ENCODE results near the gene LYPLAL1. TPM values are rescaled to one million over a fixed set of nuclear protein-coding genes. Genes with fewer than 3 reads are reported as not detected.

The LYPLAL1 gene
- total and polyA plus RNA-seq, 2 of the 13 experiments (the other 11 are each of a cell fraction or from before 2014, with no cell fraction given): 17.0 to 31.6 TPM

- TF ChIP-seq, protein P1, sequence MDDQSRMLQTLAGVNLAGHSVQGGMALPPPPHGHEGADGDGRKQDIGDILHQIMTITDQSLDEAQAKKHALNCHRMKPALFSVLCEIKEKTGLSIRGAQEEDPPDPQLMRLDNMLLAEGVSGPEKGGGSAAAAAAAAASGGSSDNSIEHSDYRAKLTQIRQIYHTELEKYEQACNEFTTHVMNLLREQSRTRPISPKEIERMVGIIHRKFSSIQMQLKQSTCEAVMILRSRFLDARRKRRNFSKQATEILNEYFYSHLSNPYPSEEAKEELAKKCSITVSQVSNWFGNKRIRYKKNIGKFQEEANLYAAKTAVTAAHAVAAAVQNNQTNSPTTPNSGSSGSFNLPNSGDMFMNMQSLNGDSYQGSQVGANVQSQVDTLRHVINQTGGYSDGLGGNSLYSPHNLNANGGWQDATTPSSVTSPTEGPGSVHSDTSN (CRISPR knock-in tag; IDR thresholded peaks at IDR 0.05; ENCODE audit: borderline replicate concordance): no peak
- TF ChIP-seq ZNF281 (CRISPR knock-in tag; IDR thresholded peaks at IDR 0.05; ENCODE audit: borderline replicate concordance) (no peak), ASH2L (IDR thresholded peaks at IDR 0.05; ENCODE audit: insufficient read length, low read depth, low read length) (no peak)
Observed at GRCh38 chr1:219163401-219163954, 10.2 kb upstream of the LYPLAL1 start (continued).

DNA sequence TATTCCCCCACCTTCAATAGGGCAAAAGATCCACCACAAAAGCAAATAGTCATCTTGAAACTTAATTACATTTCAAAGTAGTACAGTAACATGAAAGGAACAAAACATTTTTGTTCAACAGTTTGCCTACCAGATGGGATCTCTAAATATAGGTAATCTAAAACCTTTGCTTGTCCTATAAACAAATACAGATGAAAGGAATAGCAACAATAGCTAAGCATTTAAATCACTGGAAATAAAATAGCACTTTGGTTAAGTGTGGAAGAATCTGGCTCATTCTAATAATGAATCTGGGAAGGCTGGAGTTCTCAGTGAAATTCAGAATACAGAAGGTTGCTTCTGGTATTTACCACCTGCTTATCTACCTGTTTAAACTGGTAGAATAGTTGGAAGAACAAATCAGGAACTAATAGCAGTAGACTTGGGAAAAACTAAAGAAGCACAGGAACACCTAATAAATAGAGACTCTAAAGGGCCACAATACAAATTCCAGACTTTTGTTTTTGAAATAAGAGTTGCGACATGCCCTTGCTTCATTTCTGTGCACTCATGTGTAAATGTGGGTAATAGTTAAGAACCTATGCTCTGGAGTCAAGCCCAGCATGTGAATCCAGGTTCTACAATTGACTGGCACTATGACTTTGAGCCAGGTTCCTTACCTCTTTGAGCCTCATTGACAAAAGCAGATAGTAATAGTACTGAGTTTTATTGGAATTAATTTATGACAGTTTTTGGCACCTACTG, 2.3 kb upstream of the LYPLAL1 start:
- no peaks in the 10 kb centered on the region for H4K20me1 ChIP-seq (ENCODE audit: insufficient read depth, low read length)
- peaks cover 56% of the 10 kb centered on the region for H3K4me1 ChIP-seq (ENCODE audit: insufficient read depth, low read length)
- H3K9ac ChIP-seq (ENCODE audit: insufficient read depth, low read depth, low read length): no peak overlapping the region
- ATAC-seq (no peak), DNase-seq (ENCODE audit: low spot score) (peak; percentile 71), FAIRE-seq (no peak)
- in situ Hi-C loops (cut with HindIII; ENCODE audit: extremely low pct_ligation_motif_present, low pct_unique_long_range_greater_than_20kb) (loop anchor here (10.0 kb wide), 1 partner anchor 143 kb away; no protein-coding TSS in a partner anchor), intact Hi-C loops (cut with micrococcal nuclease; ENCODE audit: unreplicated experiment) (loop anchor here (10.0 kb wide), 1 partner anchor 143 kb away; no protein-coding TSS in a partner anchor)
- no peak overlapping the region for H3K4me3 ChIP-seq (replicated peaks in 1 of 3; ENCODE audit: insufficient read depth in 1 of 3, low read depth in 2 of 3, low read length in 3 of 3)
- H3K9me3 ChIP-seq (ENCODE audit: low read length): no peaks in the 10 kb centered on the region
- H3K4me2 ChIP-seq (ENCODE audit: low read depth, low read length): no peak overlapping the region
- H3K36me3 ChIP-seq (replicated peaks in 1 of 2; ENCODE audit: control insufficient read depth in 1 of 2, insufficient read depth in 2 of 2, low read length in 2 of 2): no peaks in the 10 kb centered on the region; a peak in 1 of 5 replicates
- BruUV-seq (replicated peaks): no TSS peak
- ChIA-PET POLR2A (no interaction called here), CTCF (ENCODE audit: low intra/inter-chr PET ratio, low total read pairs) (no interaction called here)
- no peaks in the 10 kb centered on the region; a peak in 1 of 5 replicates for H3K27me3 ChIP-seq (ENCODE audit: control insufficient read depth in 1 of 2, insufficient read depth in 2 of 2, low read length in 2 of 2)
- no peak overlapping the region for H2AFZ ChIP-seq (ENCODE audit: low read length)
- WGBS (ENCODE audit: low lambda C conversion rate): 16% methylated on average over 1 of the region's 1 CpG
- H3K27ac ChIP-seq (ENCODE audit: extremely low read length, insufficient read depth, low read length): no peak overlapping the region
- peaks cover 25% of the 10 kb centered on the region for H3K79me2 ChIP-seq (ENCODE audit: insufficient read depth, low read length)
- TF ChIP-seq SOX5 (CRISPR knock-in tag; IDR thresholded peaks at IDR 0.05; ENCODE audit: borderline replicate concordance) (peak; percentile 73; the same call in 1 of the 2 replicates), ARID5B (CRISPR knock-in tag; IDR thresholded peaks at IDR 0.05) (0 out of 2 replicates have a peak, but pooled peaks have one; percentile 30), SOX13 (IDR thresholded peaks at IDR 0.05) (no peak), SOX13 (CRISPR knock-in tag; conservative IDR thresholded peaks at IDR 0.05 in 1 of 2, IDR thresholded peaks at IDR 0.05 in 1 of 2) (peak in 1 of 2 experiments; percentile 68; a peak in 2 of 4 replicates), FOXP1 (IDR thresholded peaks at IDR 0.05) (no peak), FOXP1 (CRISPR knock-in tag; IDR thresholded peaks at IDR 0.05) (peak; percentile 23; the same call in 1 of the 2 replicates), ISL2 (CRISPR knock-in tag; IDR thresholded peaks at IDR 0.05) (no peak), GFI1 (CRISPR knock-in tag; IDR thresholded peaks at IDR 0.05; ENCODE audit: borderline replicate concordance) (0 out of 2 replicates have a peak, but pooled peaks have one; percentile 49), CEBPB (IDR thresholded peaks at IDR 0.05; ENCODE audit: borderline replicate concordance, low read depth, low read length) (peak; percentile 86), CREM (IDR thresholded peaks at IDR 0.05) (peak; percentile 19; the same call in 1 of the 2 replicates), CREM (CRISPR knock-in tag; IDR thresholded peaks at IDR 0.05) (no peak), ZFP1 (CRISPR knock-in tag; IDR thresholded peaks at IDR 0.05) (no peak)
